KMS-11 (cell line): ENCODE data around the gene SEPTIN12.

Source experiments
- H2AFZ ChIP-seq: fragments of 200-600 bp; sonication (generic); 2 replicates; pipeline ENCODE4 v1.6.1; 2016; ENCODE audit warnings: antibody characterized with exemption, mixed run types, low read depth
- H3K27ac ChIP-seq: fragments of 200-600 bp; sonication (generic); 2 replicates; pipeline ENCODE4 v1.6.1; 2016; ENCODE audit warnings: mild to moderate bottlenecking, mixed run types
- H3K27me3 ChIP-seq: fragments of 200-600 bp; sonication (generic); 2 replicates; pipeline ENCODE4 v1.6.1; 2017; ENCODE audit warnings: mild to moderate bottlenecking, low read depth, mixed run types, moderate library complexity; ENCODE audit not compliant: insufficient read depth
- H3K36me3 ChIP-seq: fragments of 200-600 bp; sonication (generic); 2 replicates; pipeline ENCODE4 v1.6.1; 2017; ENCODE audit warnings: mild to moderate bottlenecking, mixed run types; ENCODE audit not compliant: insufficient read depth
- H3K4me1 ChIP-seq: fragments of 200-600 bp; sonication (generic); 2 replicates; pipeline ENCODE4 v1.6.1; 2016; ENCODE audit warnings: mild to moderate bottlenecking, low read depth, mixed run types; ENCODE audit not compliant: poor library complexity, severe bottlenecking
- H3K4me2 ChIP-seq: fragments of 200-600 bp; sonication (generic); 2 replicates; pipeline ENCODE4 v1.7.0; 2016; ENCODE audit warnings: mild to moderate bottlenecking, mixed run types
- H3K4me3 ChIP-seq: fragments of 200-600 bp; sonication (generic); IDR thresholded peaks from 2 replicates; pipeline ENCODE4 v1.6.1; 2017; ENCODE audit warnings: low read depth, low read length, mixed read lengths; ENCODE audit not compliant: insufficient read depth
- H3K79me2 ChIP-seq: fragments of 200-600 bp; sonication (generic); 2 replicates; pipeline ENCODE4 v1.6.1; 2016; ENCODE audit warnings: low read depth, mixed run types; ENCODE audit not compliant: insufficient read depth
- H3K9ac ChIP-seq: fragments of 200-600 bp; sonication (generic); 2 replicates; pipeline ENCODE4 v1.6.1; 2016; ENCODE audit warnings: mild to moderate bottlenecking, mixed run types
- H4K20me1 ChIP-seq: fragments of 200-600 bp; sonication (generic); 2 replicates; pipeline ENCODE4 v1.6.1; 2016; ENCODE audit warnings: mild to moderate bottlenecking, mixed run types; ENCODE audit not compliant: insufficient read depth
- TF ChIP-seq, protein P1 (sequence below): fragments of 200-600 bp; sonication (generic); conservative IDR thresholded peaks from 2 replicates; pipeline ENCODE4 v1.6.1; 2017; ENCODE audit warnings: low read depth, mild to moderate bottlenecking, antibody characterized with exemption, low read length, moderate library complexity, mixed read lengths

SEPTIN12 gene

GRCh38 chr16:4734063-4734729 is 53.9 kb downstream of the SEPTIN12 start, which contains the start of the genes ANKS3 and DNAAF8:
Gene ANKS3, minus strand, starts transcription at chr16:4734271. Its CDS starts 4,122 bp downstream, at chr16:4730149.
Gene DNAAF8, plus strand, starts transcription at chr16:4734537. Its CDS starts 1,978 bp downstream, at chr16:4736515.
- Histone ChIP-seq H2AFZ (peak within 1 kb of the TSS; percentile 92), H3K4me1 (peaks cover 14% of the 10 kb centered on the region), H4K20me1 (no peaks in the 10 kb centered on the region), H3K9ac (peak within 1 kb of the TSS; percentile 48), H3K36me3 (no peaks in the 10 kb centered on the region), H3K79me2 (no peaks in the 10 kb centered on the region; the same call in 1 of the 2 replicates), H3K4me2 (peak within 1 kb of the TSS; percentile 92), H3K27me3 (no peaks in the 10 kb centered on the region), H3K4me3 (peak within 1 kb of the TSS; percentile 41), H3K27ac (peak within 1 kb of the TSS; percentile 72)
- TF ChIP-seq, protein P1, sequence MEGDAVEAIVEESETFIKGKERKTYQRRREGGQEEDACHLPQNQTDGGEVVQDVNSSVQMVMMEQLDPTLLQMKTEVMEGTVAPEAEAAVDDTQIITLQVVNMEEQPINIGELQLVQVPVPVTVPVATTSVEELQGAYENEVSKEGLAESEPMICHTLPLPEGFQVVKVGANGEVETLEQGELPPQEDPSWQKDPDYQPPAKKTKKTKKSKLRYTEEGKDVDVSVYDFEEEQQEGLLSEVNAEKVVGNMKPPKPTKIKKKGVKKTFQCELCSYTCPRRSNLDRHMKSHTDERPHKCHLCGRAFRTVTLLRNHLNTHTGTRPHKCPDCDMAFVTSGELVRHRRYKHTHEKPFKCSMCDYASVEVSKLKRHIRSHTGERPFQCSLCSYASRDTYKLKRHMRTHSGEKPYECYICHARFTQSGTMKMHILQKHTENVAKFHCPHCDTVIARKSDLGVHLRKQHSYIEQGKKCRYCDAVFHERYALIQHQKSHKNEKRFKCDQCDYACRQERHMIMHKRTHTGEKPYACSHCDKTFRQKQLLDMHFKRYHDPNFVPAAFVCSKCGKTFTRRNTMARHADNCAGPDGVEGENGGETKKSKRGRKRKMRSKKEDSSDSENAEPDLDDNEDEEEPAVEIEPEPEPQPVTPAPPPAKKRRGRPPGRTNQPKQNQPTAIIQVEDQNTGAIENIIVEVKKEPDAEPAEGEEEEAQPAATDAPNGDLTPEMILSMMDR = no peak

GRCh38 chr16:4733747-4734062 is 54.4 kb downstream of the SEPTIN12 start:
- H3K36me3 ChIP-seq = no peaks in the 10 kb centered on the region
- TF ChIP-seq, protein P1 = no peak
- H3K9ac ChIP-seq = peak overlapping the region; percentile 48; the same call in 1 of the 2 replicates
- H3K79me2 ChIP-seq = no peaks in the 10 kb centered on the region; the same call in 1 of the 2 replicates
- peak overlapping the region; percentile 72 for H3K27ac ChIP-seq
- peak overlapping the region; percentile 41 for H3K4me3 ChIP-seq
- H3K27me3 ChIP-seq = no peaks in the 10 kb centered on the region
- H3K4me1 ChIP-seq = peaks cover 14% of the 10 kb centered on the region
- H4K20me1 ChIP-seq = no peaks in the 10 kb centered on the region
- peak overlapping the region; percentile 92 for H2AFZ ChIP-seq
- peak overlapping the region; percentile 92 for H3K4me2 ChIP-seq

DNA sequence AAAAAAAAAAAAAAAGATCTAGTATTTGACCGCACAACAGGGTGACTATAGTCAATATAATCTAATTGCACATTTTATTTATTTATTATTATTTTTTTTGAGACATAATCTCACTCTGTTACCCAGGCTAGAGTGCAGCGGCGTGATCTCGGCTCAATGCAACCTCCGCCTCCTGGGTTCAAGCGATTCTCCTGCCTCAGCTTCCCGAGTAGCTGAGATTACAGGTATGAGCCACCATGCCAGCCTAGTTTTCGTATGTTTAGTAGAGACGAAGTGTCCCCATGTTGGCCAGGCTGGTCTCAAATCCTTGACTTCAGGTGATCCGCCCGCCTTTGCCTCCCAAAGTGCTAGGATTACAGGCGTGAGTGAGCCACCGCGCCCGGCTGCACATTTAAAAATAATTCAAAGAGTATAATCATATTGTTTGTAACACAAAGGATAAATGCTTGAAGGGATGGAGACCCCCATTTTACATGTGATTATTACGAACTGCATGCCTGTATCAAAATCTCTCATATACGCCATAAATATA is 54.9 kb downstream of the SEPTIN12 start:
- Histone ChIP-seq H3K4me1 (peaks cover 14% of the 10 kb centered on the region), H3K27ac (peak overlapping the region; percentile 72; the same call in 1 of the 2 replicates), H3K36me3 (no peaks in the 10 kb centered on the region), H4K20me1 (no peaks in the 10 kb centered on the region), H2AFZ (peak overlapping the region; percentile 92), H3K4me2 (peak overlapping the region; percentile 92), H3K27me3 (no peaks in the 10 kb centered on the region), H3K9ac (peak overlapping the region; percentile 48; the same call in 1 of the 2 replicates), H3K79me2 (no peaks in the 10 kb centered on the region; the same call in 1 of the 2 replicates), H3K4me3 (peak overlapping the region; percentile 41)
- TF ChIP-seq, protein P1 = no peak

DNA sequence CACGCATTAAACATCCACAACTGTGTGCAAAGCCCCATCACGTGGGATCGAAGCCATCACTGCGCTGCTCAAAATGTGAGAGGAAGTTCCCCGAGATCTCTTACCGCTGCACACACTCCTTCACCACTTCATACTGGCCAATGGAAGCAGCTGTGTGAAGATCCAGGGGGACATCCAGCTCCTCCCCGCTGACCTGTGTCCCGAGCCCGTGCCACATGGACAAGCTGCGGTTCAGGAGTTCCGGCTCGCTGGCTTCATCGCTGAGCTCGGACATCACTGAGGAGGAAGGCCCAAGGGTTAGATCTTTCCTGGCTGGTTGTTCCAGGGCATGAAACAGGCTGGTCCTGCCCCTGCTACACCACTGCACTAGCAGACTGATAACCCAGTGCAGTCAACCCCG is 58.3 kb downstream of the SEPTIN12 start:
- H3K4me2 ChIP-seq = no peak overlapping the region
- H3K4me1 ChIP-seq = peaks cover 6% of the 10 kb centered on the region
- H2AFZ ChIP-seq = no peak overlapping the region
- H3K9ac ChIP-seq = no peak overlapping the region
- TF ChIP-seq, protein P1 = no peak
- H3K27ac ChIP-seq = no peak overlapping the region
- no peaks in the 10 kb centered on the region for H3K27me3 ChIP-seq
- H3K79me2 ChIP-seq = no peaks in the 10 kb centered on the region; the same call in 1 of the 2 replicates
- no peak overlapping the region for H3K4me3 ChIP-seq
- H3K36me3 ChIP-seq = no peaks in the 10 kb centered on the region
- no peaks in the 10 kb centered on the region for H4K20me1 ChIP-seq
